ENCODE measurements around the gene DHRS7B.

Gene DHRS7B

DNA sequence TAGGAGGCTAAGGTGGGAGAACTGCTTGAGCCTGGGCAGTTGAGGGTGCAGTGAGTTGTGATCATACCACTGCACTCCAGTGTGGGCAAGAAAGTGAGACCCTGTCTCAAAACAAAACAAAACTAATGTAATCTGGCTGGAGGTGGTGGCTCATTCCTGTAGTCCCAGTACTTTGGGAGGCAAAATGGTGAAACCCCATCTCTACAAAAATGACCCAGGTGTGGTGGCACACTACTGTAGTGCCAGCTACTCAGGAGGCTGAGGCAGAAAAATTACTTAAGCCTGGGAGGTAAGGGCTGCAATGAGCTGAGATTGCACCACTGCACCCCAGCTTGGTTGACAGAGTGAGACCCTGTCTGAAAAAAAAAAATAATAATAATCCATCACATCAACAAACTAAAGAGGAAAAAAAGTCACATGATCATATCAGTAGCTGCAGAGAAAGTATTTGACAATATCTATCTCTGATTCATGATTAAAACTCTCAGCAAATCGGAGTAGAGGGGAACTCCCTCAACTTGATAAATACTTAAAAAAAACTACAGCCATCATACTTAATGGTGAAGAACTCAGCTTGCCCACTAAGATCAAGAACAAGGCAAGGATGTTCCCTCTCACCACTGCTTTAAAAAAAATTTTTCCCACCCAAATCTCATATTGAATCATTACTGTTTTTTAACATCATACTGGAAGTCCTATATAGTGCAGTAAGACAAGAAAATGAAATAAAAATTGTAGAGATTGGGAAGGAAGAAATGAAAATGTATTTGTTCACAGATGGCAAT is 31.0 kb downstream of the DHRS7B start:
- no peak for DNase-seq (ENCODE audit: low read depth)

DNA sequence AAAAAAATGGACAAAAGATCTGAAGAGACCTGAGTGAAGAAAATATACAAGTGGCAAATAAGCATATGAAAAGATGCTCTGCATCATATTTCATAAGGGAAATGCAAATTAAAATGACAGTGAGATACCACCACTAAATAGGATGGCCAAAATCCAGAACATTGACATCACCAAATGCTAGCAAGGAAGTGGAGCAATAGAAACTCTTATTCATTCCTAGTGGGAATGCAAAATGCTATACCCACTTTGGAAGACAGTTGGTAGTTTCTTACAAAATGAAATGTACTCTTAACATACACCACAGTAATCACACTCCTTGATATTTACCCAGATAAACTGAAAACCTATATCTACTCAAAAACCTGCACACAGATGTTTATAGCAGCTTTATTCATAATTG is 33.6 kb downstream of the DHRS7B start:
- no peak for DNase-seq (ENCODE audit: low read depth)

DNA sequence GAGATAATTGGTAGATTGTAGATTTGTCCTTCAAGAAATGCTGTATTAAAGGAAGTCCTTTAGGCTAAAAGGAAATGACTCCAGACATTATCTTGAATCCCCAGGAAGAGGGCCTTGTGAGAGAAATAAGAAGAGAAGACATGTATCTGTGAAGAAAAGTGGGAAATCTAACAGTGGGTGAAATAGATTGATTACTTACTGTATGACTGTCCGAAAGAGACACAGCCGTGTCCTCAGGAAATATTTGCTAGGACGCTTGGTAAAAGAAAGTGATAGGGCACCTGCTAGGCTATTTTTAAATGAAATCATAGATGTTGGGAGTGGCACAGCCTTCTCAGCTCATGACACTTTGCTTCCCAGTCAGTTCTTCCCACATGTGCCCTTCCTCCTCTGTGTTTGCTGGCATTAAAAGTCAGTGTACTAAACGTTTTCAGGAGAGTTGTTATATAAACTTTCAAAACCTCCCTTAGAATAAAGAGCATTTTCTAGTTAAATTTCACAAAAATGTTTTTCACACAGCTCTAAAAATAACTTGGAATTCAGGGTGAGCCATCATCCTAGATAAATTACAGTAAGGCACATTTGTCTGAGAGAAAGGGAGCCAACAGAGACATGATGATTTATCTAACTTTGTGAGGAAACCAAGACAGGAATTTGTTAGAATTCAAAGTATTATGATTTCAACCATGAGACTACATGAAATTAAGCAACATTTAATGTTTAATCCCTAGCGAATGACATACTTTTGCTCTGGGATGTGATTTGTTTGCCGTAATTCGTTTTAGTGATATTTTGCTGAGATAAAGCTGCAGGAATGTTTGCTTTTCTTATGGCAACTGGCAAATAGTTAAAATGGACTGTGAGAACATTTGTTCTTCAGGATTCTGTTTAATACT is 35.0 kb downstream of the DHRS7B start:
- no peak for DNase-seq (ENCODE audit: low read depth)

DNA sequence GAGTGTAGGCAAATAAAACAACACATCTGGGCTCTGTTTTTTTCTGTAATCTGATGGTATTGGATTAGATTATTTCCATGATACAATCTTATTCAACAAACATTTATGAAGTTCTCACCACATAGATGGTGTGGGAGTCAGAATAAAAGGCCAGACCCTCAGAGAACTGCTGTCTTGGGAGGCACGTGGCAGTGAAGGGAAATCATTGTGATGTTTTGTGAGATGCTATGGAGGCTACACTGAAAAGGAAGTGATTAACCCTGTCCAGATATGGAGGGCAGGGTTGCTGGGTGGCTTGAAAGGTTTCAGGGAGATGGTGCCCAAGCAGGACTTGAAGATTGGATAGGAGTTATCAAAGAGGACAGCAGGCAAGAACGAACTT is 35.6 kb downstream of the DHRS7B start:
- no peak for DNase-seq (ENCODE audit: low read depth)

DNA sequence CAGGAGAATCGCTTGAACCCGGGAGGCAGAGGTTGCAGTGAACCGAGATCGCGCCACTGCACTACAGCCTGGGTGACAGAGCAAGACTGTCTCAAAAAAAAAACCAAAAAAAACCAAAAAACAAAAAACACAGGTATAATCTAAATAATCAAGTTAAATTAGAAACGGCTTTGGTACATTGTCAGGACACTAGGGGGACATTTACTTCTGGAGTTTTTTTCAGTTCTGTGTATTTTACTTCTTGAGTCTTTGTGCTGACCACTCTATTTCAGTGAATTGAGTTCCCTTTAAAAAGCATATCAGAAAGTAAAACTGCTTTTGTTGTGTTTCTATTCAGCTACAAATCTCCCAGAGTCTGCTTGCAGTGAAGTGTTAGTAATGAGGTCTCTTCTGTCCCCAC is 36.3 kb downstream of the DHRS7B start:
- no peak for DNase-seq (ENCODE audit: low read depth)

DNA sequence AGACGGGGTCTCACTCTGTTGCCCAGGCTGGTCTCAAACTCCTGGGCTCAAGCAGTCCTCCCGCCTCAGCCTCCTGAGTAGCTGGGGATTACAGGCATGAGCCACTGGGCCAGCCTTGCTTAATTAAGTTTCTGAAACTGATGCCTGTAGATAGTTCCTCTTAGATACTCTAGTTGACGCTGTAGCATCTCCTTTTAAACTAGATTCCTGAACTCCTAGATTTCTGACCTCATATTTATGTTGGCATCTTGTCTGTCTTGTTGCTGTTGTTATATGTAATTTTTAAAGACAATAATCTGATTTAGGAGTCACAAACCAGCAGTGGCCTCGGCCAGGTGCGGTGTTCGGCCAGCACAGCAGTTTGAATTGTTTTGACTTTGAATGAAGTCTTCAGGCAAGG is 37.5 kb downstream of the DHRS7B start:
- DNase-seq (ENCODE audit: low read depth) = no peak

DNA sequence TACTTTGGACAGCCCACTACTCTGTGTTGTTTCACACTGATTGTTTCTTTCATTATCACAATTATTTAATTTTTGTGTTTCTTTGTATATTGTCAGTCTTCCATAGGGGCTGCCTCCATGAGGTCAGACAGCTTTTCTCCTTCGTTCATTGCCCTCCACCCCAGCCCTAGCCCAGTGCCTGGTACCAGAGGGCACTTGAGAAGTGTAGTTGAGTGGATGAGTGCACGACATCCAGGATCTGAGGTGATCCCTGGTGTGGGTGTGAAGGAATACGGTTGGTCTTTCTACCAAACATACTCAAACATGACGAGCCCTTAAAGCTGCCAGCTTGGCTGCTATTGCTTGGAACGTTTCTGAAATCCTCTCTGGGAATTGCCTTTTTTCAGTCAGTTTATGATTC is 37.9 kb downstream of the DHRS7B start:
- DNase-seq (ENCODE audit: low read depth) = no peak

DNA sequence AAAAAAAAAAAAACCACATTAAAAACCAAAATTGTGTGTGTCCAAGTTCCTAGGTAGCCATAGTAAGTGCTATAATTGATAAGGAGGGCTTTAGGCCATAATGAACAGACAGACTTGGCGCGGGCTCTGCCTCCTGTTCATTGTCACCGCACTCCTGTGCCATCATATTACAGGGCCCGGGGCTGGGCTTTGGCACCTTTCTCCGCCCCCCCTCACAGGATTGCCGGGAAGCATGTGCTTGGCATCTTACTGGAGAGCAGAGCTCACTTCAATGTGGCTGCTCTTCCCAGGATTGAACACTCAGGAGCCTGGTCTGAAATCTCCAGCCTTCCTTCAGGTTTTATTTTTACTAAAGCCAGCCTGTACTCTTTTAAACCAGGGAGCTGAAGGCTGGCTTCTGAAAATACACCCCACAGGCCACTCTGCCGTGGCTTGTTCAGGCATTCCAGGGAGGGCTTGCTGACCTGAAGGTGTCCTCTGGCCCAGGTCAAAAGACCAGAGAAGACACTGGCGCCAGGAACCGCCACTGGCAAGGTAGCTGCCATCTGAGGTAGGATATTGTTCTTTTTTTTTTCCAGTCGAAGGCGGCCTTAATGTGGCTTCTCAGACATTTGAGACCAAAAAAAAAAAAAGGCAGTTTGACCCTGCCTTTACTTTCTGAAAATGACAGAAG is 39.3 kb downstream of the DHRS7B start:
- no peak for DNase-seq (ENCODE audit: low read depth)

DNA sequence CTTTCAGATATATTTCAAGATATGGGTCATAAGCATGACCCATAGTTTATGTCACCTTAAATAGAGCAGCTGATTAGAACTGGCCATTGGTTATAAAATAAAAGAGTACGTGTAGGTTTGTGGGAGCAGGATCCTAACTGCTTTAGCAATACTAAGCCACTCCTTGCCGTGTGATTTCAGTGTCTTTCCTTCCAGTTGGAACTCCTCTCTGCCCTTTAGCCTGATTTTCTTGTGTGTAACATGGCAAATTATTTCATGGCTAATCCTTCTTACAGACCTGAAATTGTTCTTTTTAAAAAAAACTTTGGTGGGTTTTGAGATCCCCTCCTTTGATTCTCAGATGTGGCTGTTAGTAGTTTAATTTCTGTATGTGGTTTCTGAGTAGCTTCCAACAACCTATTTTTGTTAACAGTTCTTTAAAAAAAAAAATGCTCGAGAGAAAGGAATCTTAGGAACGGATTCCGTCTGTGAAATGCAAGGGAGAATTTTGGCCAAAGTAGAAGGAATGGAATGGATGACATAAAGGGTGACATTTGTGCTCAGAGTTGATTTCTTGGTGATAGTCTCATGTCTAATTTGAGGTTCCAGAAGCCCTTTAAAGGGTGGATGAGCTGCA is 39.9 kb downstream of the DHRS7B start:
- DNase-seq (ENCODE audit: low read depth) = no peak

DNA sequence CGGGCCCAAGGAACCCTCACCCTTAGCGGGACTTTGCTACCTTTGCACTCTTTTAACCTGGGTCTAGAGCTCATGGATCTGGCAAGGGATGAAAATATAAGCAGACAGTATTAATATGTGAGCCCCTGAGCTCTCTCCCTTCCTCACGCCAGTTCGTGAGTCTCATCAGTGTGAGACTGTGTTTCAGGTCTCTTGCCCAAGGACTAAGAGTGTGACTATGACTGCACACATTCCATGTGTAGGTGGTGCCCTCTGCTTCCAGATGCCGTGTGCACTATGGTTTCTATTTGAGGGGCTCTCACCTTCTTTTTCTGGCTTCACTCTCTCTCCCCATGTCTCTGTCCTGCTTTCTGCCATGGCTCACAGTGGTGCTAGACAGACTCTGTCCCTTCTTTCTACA is 40.5 kb downstream of the DHRS7B start:
- DNase-seq (ENCODE audit: low read depth) = no peak

DNA sequence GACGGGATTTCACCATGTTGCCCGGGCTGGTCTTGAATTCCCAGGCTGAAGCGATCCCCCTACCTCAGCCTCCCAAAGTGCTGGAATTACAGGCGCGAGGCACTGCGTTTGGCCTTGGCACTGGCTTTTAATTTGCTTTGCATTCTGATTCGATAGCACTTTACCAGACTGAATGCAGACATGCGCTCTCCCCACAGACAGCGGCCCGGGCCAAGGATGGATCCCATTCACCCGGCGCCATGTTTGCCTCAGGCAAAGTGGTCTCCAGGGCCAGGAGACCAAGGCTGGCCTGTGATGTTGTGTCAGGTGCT is 41.7 kb downstream of the DHRS7B start:
- no peak for DNase-seq (ENCODE audit: low read depth)

DNA sequence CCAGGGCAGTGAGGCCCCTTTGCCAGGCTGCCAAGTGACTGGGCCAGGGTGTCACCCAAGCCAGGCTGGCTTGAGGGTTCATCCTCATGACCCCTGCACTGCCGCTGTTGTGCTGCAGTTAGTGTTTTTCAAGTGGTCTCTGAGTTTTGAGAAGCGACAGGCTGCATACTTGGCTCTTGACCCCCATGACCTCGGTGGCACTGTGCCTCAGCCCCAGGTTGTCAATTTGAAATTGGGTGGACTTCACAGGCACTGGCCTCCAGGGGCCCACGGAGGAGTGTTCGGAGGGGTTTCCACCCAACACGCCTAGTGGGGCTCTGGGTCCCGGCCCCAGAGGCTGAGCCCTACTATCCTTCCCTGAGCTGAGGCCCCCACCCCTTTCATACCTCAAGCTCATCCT is 42.7 kb downstream of the DHRS7B start:
- DNase-seq (ENCODE audit: low read depth) = no peak

DNA sequence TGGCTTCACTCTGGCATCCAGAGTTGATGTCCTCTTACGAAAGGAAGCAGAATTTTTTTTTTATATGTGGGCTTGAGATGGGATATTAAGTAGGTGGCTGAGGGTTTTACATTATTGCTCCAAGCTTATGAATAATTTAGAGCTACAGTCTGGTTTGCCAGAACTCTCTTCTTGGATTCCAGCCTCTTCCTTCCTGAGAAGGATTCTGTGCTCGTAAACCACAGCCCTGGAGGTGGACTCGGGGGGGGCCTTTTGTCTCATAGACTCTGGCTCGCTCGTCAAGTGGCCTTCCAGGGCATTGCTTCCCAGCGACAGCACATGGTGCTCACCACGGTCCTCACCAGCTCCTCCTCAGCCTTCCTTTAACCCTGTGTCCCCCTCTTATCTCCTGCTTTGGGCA is 44.0 kb downstream of the DHRS7B start:
- DNase-seq (ENCODE audit: low read depth) = no peak

DNA sequence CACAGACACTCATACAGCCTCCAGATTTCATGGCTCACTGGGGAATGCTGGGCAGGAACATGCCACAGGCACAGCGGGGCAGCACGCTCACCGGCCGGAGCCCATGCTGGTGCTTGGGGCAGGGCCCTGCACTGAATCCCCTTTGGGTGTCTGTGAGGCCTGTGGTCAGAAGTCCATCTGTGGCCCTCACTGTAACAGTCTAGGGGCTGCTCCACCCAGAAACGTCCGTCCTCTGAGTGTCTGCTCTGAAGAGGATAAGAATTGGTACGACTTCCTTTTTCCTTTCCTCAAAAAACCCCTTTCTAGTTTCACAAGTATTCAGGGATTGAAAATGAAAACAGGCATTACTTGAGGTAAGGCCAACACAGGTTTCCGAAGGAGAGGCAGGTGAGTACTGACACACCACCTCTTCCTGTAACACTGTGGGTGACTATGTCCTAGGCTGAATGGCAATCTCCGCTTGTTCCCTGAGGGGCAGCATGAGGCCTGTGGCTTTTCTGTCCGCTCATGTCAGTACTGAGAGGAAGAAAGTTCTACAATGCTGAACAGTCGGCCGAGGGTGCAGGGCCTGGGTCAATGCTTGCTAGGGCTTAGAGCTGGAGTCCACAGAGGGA is 44.7 kb downstream of the DHRS7B start:
- DNase-seq (ENCODE audit: low read depth) = no peak

DNA sequence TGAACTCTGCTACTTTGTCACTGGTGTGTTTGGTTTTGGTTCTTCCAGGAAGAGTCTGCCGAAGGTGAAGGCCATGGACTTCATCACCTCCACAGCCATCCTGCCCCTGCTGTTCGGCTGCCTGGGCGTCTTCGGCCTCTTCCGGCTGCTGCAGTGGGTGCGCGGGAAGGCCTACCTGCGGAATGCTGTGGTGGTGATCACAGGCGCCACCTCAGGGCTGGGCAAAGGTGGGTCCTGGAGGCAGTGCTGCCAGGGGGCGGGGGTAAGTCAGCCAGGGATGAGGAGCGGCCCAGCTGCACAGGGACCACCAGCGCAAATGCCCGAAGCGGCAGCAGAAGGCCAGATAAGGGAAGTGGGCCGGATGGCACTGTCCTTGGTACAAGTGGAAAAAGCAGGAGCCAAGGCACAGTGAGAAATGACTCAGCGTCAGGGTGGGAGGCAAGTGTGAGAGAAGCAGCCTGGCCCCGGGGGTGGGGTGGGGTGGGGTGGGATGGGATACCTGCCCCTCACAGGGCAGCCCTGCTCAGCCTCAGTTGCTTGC is 45.3 kb downstream of the DHRS7B start:
- no peak for DNase-seq (ENCODE audit: low read depth)

DNA sequence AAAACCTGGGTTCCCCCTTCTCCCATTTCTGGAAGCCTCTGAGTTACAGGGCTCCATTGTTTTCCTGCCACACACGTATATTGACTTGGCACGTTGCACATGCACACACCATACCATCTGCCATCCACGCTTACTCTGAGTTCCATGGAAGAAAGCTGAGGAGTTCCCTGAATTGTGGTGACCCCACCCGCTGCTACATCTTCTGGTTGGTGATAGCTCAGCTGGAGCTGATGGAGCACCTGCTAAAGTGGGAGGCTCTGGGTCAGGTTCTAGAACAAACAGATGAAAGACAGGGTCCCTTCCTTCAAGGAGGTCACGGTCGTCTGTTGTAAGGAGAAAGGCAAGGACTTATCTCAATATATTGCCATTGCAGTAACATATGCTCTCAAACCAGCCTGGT is 46.1 kb downstream of the DHRS7B start:
- no peak for DNase-seq (ENCODE audit: low read depth)

DNA sequence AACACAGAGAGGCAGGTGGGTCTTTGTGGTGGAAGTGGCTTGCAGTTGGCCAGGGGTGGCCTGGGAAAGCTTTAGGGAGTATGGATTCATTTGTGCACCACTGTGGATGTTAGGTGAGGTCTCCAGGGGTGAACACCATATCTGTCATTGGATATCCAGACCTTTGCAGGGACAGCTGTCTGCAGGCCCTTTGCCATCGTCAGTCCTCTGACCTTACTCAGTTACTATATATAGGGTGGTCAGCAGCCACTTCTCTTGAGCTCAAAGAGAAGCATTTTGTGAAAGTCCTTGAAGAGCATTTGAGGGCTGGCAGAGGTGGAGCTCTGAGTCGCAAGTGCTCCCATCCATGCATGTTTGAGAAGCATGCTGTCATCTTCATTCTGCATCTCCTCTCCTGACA is 46.8 kb downstream of the DHRS7B start:
- DNase-seq (ENCODE audit: low read depth) = no peak

DNA sequence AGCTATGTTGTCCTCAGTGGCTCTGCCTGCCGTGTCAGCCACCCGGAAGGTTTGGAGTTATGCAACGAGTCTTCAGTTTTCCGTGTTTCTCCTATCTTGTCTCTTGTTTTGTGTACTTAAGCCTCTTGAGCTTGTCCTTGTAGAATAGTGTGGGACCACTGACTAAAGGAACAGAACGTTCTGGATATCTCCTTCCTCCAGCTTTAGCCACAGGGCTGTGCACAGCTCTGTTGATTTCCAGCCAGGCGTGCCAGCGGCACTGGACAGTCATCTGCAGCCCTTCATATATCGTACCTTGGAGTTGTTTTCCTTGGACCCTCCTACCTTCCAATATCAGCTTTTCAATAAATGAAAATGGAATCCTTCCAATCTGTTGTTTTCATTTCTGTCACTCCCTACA is 47.4 kb downstream of the DHRS7B start:
- DNase-seq (ENCODE audit: low read depth) = no peak

DNA sequence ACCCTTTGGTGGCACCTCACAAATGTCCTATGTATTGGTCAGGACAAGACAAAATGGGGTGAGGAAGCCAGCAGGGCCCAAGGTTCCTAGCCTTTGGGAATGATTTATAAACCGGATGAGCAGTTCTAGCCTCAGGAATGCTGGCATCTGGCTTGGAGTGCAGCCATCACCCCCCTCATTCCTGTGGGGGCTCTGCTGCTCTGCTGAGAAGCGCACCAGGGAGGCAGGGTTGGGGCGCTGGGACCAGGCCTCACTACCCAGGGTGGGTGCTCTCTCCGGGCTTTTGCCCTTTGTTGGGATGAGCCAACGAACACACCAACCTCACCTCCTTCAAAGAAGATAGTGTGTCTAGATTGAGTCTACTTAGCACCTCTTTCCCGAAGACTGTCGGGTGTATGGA is 47.9 kb downstream of the DHRS7B start:
- DNase-seq (ENCODE audit: low read depth) = no peak

DNA sequence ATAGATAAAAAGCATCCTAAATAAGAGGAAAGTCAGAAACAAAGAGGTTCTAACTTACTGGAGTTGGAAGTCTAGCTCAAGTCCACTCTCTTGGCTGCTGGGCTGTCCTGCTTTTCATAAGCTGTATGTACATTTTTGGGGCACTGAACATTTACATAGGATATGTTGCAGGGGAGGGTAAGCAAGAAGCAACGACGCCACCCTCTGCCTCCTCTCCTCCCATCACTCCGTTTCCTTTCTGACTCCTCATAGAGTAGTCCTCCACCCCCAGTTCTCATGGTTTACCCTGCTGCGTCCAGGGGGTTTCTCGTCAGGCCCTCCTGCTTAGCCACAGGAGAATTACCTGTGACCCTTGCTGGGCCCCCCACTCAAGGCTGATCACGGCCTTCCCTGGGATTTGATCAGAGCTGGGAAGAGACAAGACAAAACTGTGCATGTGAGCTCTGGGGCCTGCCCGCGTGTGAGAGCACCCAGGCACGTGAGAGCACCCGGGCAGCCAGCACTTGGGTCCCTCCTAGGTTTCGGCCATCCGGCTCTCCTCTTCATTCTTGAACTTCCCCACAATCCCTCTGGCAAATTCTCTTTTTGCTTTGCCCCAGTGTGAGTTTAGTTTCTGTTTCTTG is 50.1 kb downstream of the DHRS7B start:
- DNase-seq (ENCODE audit: low read depth) = no peak

DNA sequence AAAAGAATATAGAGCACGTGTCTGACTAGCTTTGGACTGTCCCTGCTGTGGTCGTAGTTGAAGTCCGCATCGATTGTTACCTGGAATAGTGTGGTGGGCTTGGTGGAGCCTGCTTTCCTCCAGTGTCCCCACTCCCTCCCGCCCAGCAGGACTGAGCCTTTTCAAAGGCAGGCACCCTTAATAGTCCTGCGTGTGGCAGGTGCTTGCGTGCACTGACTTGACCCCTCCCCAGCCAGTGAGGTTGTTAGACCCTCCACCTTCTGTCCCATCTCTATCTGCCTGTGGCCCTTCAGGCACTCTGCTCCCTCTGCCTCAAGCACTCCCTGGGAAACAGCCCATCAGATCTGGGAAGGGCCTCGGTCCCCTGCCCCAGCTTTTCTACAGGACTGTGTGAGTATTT is 50.6 kb downstream of the DHRS7B start:
- DNase-seq (ENCODE audit: low read depth) = no peak

Data from stimulated activated CD4-positive, alpha-beta T cell treated with anti-CD3 and anti-CD28 coated beads, Interleukin-2, amount 100 ng/mL, for 4 hours (primary cell).